UCSD-AML1 (cell line): ENCODE results near the gene ZNF850.
"Not testable (repeated sequence)": the region's sequence is repeated elsewhere in the genome, so short reads cannot be mapped to it uniquely, and the experiment has no call there.

Experiments
- DNase-seq: peaks from one replicate; lab custom pipeline; 2025; ENCODE audit not compliant: unreplicated experiment; lab: John Stamatoyannopoulos, UW

The ZNF850 gene

GRCh38 chr19:36772311-36773222, at the start of gene ZNF850:
Gene ZNF850, minus strand, starts transcription at chr19:36772807. Its CDS starts 10,201 bp downstream, at chr19:36762606.
- peak; percentile 90 for DNase-seq

GRCh38 chr19:36821758-36822157, 49.2 kb upstream of the ZNF850 start:
- DNase-seq, result no peak

- no peak for DNase-seq
Measured at GRCh38 chr19:36819130-36819630, 46.6 kb upstream of the ZNF850 start.

GRCh38 chr19:36807029-36807428, 34.4 kb upstream of the ZNF850 start:
- DNase-seq, result no peak

- no peak for DNase-seq
Measured at GRCh38 chr19:36805364-36805763, 32.8 kb upstream of the ZNF850 start.

GRCh38 chr19:36797786-36798108, 25.1 kb upstream of the ZNF850 start:
- no peak for DNase-seq

GRCh38 chr19:36796714-36796992, 24.0 kb upstream of the ZNF850 start:
- no peak for DNase-seq

GRCh38 chr19:36791420-36792141, 19.0 kb upstream of the ZNF850 start:
- DNase-seq, result not testable (repeated sequence)

- no peak for DNase-seq
Measured at GRCh38 chr19:36775768-36776167, 3.2 kb upstream of the ZNF850 start.

- no peak for DNase-seq
Measured at GRCh38 chr19:36773223-36773579, 594 bp upstream of the ZNF850 start.

GRCh38 chr19:36771261-36772231, 1.1 kb downstream of the ZNF850 start:
- peak; percentile 10 for DNase-seq

- DNase-seq, result no peak
Measured at GRCh38 chr19:36750066-36750691, 22.4 kb downstream of the ZNF850 start.

GRCh38 chr19:36749613-36750012, 23.0 kb downstream of the ZNF850 start:
- not testable (repeated sequence) for DNase-seq

- DNase-seq, result no peak
Measured at GRCh38 chr19:36748431-36749275, 24.0 kb downstream of the ZNF850 start.

- no peak for DNase-seq
Measured at GRCh38 chr19:36747750-36748149, 24.9 kb downstream of the ZNF850 start.

- no peak for DNase-seq
Measured at GRCh38 chr19:36745870-36746269, 26.7 kb downstream of the ZNF850 start.

GRCh38 chr19:36736166-36736565, 36.4 kb downstream of the ZNF850 start:
- DNase-seq, result not testable (repeated sequence)

GRCh38 chr19:36719687-36720556, 52.7 kb downstream of the ZNF850 start:
- no peak for DNase-seq

GRCh38 chr19:36709423-36709822, 63.2 kb downstream of the ZNF850 start:
- no peak for DNase-seq
